ENCODE data around the gene SHISA4.
"Not testable (repeated sequence)": the region's sequence is repeated elsewhere in the genome, so short reads cannot be mapped to it uniquely, and the experiment has no call there.

SHISA4 gene

DNA sequence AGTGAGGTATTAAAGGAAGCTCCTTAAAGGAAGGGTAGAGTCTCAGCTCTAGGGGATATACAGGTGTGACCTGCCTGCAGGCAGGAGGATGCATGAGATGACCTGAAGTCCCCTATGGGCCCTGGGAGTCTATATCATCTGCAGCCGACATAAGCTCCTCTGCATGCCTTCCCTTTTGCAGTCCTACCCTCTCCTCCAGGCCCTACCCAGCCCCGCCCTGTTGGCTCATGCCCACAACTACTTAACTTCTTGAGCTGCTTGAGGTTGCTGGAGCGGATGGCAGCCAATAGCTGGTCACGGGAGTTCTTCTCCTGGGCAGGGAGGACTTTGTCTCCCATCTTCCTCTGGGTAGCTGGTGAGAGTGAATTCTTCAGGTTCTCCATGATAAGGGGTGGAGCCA lies 10.3 kb downstream of the SHISA4 start:
- DNase-seq (ENCODE audit: low spot score) = no peak

DNA sequence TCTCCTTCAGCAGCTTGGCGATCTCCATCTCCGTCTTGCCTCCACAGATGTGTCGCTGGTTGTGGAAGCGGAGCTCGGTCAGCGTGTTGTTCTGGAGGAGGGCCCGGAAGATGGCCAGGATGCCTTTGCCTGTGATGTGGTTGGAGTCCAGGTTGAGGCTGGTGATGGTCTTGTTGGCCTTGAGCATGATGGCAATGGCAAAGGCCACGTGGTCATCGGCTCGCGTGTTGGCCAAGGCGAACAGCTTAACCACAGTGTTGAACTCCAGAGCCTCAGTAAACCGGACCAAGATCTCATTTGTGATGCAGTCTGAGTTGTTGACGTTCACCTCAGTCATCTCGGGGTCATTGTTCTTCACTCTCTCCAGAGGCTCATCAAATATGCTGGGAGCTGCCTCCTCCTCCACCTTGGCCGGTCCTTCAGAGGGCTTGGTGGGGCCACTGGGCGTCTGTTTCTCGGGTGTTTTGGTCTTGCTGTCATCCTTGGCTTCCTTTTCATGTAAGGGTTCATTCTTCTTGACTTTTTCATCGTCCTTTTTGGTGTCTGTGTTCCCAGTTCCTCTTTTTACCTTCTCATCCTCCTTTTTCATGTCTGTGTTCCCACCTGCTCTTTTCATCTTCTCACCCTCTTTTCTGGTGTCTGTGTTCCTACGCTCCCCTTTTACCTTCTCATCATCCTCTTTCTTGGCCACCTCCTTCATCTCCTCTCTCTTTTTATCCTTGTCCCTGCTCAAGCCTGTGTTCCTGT lies 11.2 kb downstream of the SHISA4 start:
- no peak for DNase-seq (ENCODE audit: low spot score)

DNA sequence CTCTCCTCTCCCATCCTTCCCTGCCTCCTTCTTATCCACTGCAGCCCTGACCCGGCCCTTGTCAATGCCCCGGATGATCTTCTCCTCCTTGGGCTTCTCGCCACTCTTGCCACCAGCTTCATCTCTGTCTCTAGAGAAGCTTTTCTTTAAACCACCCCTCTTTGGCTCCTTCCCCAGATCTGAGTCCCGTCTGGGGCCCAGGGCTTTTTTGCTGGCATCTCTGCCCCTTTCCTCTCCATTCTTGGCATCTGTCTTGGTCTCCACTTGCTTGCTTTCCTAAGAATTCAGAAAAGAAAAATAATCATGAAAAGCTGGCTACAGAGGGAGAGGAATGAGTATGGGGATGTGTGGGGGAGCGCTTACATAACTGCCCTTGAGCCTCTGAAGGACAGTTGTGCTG lies 11.8 kb downstream of the SHISA4 start:
- no peak for DNase-seq (ENCODE audit: low spot score)

DNA sequence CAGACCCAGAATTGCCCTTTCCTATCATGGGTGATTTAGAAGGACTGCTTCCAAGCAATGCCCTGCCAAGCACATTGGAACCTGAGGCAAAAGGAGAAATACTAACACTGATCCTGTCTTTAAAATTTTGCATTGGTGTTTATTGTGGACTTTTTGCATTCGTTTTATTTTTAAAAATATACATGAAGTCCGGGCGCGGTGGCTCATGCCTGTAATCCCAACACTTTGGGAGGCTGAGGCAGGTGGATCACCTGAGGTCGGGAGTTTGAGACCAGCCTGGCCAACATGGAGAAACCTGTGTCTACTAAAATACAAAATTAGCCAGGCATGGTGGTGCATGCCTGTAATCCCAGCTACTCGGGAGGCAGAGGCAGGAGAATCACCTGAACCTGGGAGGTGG lies 12.3 kb downstream of the SHISA4 start:
- DNase-seq (ENCODE audit: low spot score) = not testable (repeated sequence)

DNA sequence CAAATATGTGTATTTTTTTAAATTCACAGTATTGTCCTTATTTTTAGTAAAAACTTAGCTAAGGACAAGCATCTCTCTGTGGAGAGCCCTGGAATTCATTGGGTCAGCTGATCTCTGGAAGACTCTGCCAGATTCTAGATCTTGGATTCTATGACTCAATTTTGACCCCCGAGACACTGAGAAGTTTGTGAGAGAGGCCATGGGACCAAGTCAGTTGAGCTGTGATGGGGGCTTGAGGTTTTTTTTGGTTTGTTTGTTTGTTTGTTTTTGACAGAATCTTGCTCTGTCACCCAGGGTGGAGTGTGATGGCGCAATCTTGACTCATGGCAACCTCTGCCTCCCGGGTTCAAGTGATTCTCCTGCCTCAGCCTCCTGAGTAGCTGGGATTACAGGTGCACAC lies 13.5 kb downstream of the SHISA4 start:
- no peak for DNase-seq (ENCODE audit: low spot score)

DNA sequence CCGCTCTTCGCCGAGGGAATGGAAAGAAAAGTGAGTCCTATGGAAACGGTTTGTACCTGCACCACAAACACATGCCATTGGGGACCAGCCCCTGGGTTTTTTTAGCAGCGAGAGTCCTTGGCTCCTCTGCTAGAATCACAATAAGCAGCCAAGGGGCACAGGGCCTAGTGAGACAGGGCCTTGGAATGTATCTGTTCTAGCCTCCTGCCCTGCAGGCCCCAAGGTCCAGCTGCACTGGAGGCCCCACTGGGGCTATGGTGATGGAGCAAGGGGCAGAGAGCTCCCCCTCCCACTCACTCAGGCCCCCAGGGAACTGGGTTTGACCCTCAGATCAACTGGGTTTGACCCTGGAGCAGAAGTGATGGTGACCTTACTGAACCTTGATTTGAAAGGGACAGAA lies 14.4 kb downstream of the SHISA4 start:
- DNase-seq (ENCODE audit: low spot score) = no peak

DNA sequence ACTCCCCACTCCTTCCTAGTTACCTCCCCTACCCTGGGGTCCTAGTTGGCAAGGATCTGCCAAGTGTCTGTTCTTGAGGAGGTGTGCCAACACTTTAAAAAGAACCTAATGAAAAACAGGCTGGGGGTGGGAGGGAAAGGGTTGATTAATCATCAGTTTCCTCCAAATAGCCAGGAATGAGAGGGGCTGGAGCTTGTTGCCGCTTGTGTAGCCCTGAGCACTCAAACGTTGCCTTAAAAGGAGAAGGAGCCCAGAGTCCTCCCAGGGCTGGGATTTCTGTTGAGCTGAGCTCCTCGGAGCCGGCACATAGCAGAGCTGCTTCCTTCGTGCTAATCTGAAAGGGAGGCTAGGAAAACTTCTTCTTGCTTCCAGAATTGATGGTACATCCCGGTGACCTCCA lies 15.9 kb downstream of the SHISA4 start:
- DNase-seq (ENCODE audit: low spot score) = no peak

DNA sequence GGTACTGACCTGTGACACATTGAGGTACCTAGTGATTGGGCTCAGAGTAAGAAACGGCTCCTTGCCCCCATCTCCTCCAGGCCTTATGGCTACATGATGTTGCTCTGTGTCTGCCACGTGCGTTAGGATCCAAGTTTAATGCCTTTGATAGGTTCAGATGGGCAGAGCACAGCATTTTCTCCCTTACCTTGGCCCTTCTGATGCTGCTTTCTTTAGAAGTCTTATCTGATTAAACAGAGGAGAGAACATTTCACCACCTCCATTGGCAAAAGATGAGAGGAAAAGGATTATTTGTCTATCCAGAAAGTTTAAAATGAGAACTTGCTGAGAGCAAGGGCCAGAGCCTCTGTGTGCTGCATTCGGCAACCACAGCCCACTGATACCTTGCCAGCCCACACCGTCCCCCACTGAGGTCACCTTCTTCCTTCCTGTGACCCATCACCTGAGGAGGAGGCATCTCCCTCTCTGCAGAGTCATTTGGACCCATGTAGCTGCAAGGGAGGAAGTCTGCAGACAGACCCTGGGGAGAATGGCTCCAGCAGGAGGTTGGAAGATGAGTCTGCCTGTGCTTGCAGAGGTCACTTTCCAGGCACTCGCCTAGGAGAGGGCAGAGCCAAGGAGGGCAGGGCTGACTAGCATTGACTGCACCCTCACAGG lies 16.7 kb downstream of the SHISA4 start:
- DNase-seq (ENCODE audit: low spot score) = no peak

DNA sequence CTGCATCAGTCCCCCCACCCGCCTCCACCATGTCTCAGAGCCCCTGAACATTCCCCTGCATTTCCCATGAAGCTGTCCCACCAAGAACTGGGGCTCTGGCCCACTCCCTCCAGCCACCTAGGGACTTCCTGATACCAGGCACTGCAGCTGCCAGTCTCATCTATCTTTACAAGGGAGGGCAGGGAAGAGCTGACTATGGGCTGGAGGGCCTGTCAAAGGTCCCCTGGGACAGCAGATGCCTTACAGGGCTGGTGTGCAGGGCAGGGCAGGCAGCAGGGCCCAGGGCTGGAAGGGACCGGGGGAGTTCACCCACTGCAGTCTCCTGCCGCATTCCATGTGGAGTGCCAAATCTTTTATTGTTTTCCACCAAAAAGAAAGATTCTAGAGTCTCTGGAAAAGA lies 17.6 kb downstream of the SHISA4 start:
- DNase-seq (ENCODE audit: low spot score) = no peak

DNA sequence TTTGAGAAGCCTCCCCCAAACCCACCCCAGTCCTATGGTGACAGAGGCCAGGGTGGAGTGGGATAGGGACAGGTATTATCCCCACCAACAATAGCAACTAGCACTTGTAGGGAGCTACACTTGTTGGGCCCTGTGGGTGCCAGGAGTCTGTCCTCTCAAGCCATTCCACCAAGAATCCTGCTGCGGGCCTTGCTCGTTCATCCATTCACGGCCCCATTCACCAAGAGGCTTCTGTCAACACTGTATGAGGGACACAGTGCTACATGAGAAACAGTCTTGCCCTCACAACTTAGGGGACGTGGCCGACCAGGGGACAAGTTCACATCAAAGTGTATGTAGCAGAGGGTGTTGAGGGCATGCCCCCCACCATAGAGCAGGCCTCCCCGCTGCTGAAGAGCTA lies 18.9 kb downstream of the SHISA4 start:
- no peak for DNase-seq (ENCODE audit: low spot score)

DNA sequence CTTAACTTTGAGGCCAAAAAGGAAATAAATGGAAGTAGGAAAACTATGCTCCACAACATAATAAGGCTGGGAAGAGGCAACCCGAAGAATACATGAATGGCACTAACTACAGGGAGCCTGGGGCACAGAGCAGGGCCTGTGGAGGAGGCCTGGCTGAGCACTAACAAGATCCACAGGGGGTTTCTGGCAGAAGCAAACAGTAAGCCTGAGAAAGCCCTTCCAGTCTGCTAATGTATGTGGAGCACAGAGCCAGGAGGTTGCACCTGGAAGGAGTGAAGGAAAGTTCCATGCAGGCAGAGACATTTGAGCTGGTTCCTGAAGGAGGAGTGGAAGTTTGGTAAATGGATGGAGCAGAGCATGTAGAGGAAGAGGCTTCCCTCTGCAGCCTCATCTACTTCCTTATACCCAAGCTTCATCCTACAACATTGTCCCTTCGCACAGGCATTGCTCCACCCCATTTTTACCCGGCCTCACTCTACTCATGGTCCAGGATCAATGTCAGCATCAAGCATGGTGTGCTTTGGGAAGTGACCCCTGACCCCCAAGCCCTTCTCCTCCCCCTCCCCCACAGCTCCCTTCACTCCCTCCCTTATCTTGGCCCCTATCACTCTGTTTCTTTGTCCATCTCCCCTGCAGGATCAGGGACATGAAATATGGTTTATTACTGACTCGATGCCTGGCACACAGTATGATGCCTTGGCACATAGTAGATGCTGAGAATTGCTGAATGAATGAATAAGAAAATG lies 23.3 kb downstream of the SHISA4 start:
- DNase-seq (ENCODE audit: low spot score) = no peak

DNA sequence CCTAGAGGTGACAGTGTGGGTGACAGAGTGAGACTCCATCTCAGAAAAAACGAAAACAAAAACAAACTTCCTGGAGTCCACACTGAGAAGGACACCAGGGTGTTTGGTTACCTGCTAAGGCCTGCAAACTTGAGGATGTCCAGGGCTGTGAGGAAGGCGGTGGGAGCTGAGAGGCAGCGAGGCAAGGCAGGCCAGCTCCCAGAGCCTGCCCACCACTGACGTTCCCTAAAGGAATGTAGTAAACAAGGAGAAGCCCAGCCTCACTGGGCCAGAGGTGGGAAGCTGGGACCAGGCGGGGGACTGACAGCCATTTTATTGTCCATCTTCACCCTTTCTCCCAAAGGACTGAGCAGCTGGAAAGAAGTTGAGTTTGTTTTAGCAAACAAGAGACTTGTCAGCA lies 24.1 kb downstream of the SHISA4 start:
- DNase-seq (ENCODE audit: low spot score) = no peak

DNA sequence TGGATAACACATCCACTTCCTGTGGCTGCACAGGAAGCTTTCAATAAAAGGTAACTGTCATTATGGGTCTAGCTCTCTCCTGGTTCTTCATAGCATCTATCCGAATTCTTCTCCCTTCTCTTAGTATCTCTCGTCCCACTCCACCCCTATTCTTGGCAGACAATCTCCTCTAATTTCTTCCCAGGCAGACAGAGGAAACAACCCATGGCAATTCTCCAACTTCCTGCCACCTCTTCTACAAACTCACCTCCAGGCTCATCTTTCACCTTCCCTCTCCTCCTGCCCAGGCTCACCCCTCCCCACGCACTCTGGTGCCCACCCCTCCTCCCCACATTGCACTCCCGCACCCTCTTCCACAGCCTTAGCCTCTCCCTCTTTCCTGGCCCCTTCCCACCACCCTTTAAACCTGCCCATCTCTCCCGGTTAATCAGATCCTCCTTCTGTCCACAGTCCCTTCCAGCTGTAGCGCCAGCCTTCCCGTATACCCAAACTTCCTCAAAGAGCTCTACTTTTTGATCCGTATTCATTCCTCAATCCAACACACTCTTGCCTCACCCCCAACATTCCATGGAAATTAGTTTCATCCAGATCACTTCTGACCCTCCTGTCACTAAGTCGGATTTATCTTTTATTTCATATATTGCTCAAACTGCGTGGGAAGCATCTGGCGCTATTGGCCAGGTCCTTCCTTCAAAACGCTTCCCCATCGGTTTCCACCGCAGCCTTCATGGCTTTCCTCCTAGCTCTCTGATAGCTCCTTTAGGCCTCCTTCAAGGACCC lies 25.9 kb downstream of the SHISA4 start:
- no peak for DNase-seq (ENCODE audit: low spot score)

DNA sequence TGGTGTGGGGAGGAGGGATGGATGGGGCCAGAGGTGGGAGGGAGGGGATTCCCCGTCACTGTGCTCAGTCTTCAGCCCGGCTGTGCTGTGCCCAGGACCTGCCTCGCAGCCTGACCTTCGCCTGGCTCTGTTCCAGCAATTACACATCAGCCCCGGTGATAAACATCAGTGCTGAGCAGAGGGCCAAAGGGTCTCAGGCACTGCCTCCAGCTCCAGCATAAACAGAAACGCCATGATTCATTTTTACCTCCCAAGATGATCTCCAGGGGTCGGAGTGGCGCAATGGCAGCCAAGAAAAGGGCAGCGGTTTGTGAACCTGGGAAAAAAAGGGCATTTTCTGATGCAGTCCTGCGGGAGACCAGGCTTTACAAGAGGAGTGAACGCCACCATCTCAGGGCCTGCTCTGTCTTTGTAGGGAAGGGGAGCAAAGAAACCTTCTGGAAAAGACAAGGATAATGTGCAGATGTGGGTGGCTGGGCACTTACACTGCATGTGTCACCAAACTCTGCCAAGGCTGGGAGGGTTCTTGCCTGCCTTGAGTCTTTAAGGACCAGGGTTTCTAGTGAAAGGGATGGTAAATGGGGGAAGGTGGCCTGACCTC lies 28.1 kb downstream of the SHISA4 start:
- no peak for DNase-seq (ENCODE audit: low spot score)

DNA sequence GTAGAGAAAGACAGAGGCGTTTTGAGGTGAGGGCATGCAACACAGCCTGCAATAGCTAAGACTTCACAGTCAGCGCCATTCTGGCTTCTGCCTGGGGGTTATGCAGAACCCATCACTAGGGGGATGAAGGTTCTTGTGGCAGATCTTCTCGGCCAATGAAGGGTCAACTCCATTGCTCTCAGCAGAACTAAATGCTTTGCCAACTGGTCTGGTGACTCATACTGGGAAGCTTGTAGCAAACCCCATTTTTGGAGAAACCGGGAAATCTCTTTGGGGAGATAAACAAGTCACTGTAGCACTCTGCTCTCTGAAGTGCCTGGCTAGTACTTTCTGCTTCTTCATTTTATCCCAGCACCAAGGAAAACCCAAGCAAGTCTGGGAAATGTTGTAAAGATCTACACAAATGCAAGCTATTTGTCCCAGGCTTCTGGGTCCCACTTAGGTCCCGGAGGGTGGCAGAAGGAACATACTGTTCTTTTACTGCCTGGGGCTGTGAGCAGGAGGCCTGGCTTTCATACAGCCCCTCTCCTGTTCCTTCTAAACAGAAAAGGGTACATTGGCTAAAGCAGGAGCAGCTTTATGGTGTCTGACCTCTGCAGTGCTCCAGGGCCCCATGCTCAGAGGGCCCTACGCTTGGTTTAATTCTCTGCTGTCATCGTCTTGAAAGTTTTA lies 28.8 kb downstream of the SHISA4 start:
- no peak for DNase-seq (ENCODE audit: low spot score)

DNA sequence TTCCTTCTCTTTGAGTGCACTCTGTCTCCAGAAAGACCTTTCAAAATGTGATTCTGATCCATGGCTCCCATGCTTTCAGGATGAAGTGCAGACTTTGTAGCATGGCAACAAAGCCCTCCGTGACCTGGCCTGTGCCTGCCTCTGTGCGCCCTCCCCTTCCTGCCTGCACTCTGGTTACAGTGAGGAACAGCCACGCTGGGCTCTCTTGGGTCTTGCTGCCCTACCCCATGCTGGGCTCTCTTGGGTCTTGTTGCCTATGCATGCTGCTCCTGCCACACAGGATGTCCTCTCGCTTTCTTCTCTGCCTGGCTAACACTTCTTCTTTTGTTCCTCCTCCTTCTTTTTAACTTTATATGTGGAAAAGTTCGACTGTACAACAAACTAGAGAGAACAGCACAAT lies 29.6 kb downstream of the SHISA4 start:
- DNase-seq (ENCODE audit: low spot score) = no peak

DNA sequence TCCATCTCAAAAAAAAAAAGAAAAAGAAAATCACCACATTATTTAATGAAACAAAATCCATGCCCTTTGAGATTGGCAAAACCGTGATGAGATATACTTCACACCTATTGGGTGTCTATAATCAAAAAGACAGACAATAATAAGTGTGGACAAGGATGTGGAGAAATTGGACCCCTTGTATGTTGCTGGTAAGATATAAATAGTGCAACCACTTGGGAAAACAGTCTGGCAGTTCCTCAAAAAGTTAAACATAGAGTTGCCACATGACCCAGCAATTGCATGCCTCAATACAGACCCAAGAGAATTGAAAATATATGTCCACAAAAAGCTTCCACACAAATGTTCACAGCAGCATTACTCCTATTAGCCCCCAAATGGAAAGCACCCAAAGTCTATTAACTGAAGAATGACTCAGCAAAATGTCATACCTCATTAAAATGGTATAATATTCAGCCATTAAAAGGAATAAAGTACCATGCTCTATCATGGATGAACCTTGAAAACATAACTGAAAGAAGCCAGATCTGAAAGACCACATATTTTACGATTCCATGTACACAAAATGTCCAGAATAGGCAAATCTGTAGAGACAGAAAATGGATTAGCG lies 33.4 kb downstream of the SHISA4 start:
- no peak for DNase-seq (ENCODE audit: low spot score)

DNA sequence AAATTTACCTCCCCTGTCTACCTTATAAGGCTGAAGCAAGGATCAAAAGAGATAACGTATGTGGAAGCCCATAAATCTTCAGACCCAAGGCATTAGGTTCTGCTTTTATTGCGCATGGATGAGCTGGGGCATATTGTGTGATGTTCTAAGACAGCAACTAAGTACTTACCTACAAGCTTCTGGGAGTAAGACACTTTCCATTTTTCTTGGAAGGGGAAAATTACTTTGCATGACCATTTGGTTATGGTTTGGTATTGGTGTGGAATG lies 36.5 kb downstream of the SHISA4 start:
- DNase-seq (ENCODE audit: low spot score) = no peak

DNA sequence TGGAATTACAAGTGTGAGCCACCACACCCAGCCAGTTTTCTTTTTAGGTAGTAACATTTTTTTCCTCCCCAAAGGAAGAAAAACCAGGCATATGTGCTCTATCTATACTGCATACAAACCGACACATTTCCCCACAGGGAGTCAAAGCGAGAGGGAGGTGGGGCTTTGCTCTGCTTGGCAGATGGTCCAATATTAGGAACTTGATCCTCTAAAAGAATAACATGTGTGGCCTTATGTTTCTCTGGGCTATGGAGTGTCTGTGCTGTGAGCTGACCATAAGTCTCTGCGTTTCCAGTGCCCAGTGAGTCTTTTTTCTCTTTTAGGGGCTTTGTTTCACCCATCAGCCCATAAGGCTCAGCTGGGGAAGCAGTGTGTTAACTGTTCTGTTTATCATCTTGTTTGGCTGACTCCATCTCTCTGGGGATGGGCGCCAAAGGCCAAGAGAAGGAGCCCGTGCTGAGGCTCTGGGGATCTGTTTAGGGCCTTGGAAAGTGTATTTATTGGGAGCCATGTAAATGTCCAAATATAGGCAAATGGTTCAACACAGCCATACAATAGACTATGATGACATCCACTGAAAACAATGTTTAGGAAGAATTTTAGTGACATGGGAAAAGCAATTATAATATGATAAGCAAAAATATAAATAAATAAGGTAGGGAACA lies 37.4 kb downstream of the SHISA4 start:
- no peak for DNase-seq (ENCODE audit: low spot score)

DNA sequence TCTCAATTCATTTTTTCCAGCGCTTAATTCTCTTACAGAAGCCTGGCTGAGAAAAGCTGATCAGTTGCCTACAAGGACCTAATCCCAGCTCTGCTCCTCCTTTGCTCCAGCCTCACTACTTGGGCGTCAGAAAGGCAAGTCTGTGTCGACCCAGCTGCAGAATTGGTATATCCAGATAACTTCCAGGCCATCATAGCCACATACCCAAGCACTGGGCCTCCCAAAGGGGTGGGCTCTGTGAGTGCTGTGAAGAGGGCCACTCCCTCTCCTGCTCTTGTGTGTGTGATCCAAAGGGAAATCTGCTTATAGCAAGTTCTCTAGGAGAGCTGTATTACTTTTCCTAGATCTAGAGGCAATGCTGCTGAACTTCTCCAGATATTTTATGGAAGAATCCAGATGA lies 39.6 kb downstream of the SHISA4 start:
- DNase-seq (ENCODE audit: low spot score) = no peak

DNA sequence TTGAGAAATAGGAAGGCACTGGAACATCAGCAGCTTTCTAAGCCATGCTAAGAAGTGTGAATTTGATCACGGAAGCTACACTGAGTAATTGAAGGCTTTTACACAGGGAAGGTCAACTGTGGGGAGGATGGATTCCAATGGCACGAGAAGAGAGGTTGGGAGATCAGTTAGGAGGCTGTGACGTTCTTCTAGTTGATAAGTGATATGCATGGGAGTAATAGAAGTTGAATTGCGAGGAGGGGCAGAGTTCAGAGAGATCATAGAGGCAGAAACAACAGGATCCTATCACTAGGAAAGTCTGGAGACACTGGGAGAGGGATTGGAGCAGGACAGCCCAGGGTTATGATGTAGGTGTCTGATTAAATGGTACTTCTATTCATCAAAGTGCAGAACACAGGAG lies 41.4 kb downstream of the SHISA4 start:
- DNase-seq (ENCODE audit: low spot score) = no peak
